Adipocyte (in vitro differentiated cells): Measurements from ENCODE around the gene HEXA.
"Not testable (repeated sequence)": the region's sequence is repeated elsewhere in the genome, so short reads cannot be mapped to it uniquely, and the experiment has no call there.

ENCODE experiments used
- DNase-seq: peaks from one replicate; pipeline ENCODE4 v3.0.0-alpha.2; 2015; ENCODE audit warnings: low read depth
- H3K27me3 ChIP-seq: replicated peaks from 2 replicates; pipeline ENCODE4 v1.7.0; 2013; ENCODE audit warnings: mild to moderate bottlenecking, low read length, moderate library complexity; ENCODE audit not compliant: control insufficient read depth, insufficient read depth
- H3K36me3 ChIP-seq: 2 replicates; pipeline ENCODE4 v1.7.0; 2013; ENCODE audit warnings: low read length, mild to moderate bottlenecking, moderate library complexity; ENCODE audit not compliant: control insufficient read depth, insufficient read depth, severe bottlenecking
- H3K4me1 ChIP-seq: 2 replicates; pipeline ENCODE4 v1.7.0; 2013; ENCODE audit warnings: mild to moderate bottlenecking, low read length, moderate library complexity; ENCODE audit not compliant: control insufficient read depth, insufficient read depth
- H3K4me3 ChIP-seq: 2 replicates; pipeline ENCODE4 v1.7.0; 2013; ENCODE audit warnings: mild to moderate bottlenecking, low read length, moderate library complexity
- H3K9ac ChIP-seq: 2 replicates; pipeline ENCODE4 v1.7.0; 2013; ENCODE audit warnings: mild to moderate bottlenecking, low read length, moderate library complexity
- H3K9me3 ChIP-seq: 2 replicates; pipeline ENCODE4 v1.7.0; 2013; ENCODE audit warnings: mild to moderate bottlenecking, low read length, moderate library complexity; ENCODE audit not compliant: control insufficient read depth

HEXA gene

DNA sequence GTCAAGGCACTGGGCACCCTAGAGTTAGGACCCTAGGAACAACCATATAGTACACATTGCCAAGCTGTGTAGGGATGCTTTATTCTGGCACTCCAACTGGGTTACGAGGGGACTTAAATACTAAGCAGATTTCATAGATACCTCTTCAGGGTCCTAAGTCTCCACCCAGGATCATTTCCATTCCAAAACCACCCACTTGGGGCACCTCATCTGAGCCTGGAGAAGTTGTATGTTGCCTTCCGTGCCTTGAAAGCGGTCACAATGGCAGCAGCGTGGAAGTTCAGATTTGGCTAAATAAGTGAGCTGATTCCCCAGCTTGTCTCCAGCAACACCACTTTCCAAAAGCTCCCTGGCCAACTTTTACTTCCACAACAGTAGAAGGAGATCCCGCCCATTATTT, 26.9 kb upstream of the HEXA start:
- H3K4me3 ChIP-seq, result no peak overlapping the region
- no peak for DNase-seq
- peaks cover 55% of the 10 kb centered on the region for H3K27me3 ChIP-seq
- no peaks in the 10 kb centered on the region for H3K9me3 ChIP-seq
- H3K9ac ChIP-seq, result no peak overlapping the region
- H3K4me1 ChIP-seq, result no peaks in the 10 kb centered on the region
- H3K36me3 ChIP-seq, result no peaks in the 10 kb centered on the region

GRCh38 chr15:72398648-72399047, 22.8 kb upstream of the HEXA start:
- DNase-seq, result no peak

DNA sequence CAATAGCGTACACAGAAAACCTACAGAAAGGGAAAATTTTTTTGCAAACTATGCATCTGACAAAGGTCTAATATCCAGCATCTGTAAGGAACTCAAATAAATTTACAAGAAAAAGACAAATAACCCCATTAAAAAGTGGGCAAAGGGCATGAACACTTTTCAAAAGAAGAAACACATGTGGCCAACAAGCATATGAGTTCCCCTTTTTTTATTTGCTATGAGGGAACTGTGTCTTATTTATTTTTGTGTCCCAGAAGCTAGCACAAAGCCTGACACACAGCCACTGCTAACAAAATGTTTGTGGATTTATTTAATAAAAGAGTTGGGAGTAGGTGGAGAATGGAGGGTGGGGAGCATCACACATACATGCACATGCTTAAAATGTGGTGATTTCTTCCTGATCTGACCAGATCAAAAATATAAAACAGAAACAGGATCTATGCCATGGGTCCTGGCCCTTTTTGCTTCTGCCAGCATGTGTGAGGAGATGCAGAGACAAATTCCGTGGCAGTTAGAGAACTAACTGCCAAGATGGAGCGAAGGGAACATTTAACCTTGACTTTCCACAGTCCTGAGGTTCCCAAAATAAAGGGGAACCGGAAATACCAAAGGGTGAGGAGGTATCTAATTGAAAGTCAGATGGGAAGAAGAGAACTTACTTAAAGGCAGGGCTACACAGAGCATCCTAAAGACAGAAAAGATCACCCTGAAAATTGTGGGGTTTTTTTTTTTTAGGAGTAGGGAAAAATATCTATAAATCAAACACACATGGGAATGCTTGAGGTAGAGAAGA, 22.2 kb upstream of the HEXA start, which contains the start of gene TMEM202:
TSS of gene TMEM202 (plus strand) at position 510 of the 793 bp plus-strand sequence. CDS start at position 532, 22 bp downstream.
- no peaks in the 10 kb centered on the region for H3K4me1 ChIP-seq
- no peak for DNase-seq
- no peaks in the 10 kb centered on the region for H3K9me3 ChIP-seq
- no peaks in the 10 kb centered on the region for H3K36me3 ChIP-seq
- H3K27me3 ChIP-seq, result peaks cover 25% of the 10 kb centered on the region
- H3K9ac ChIP-seq, result no peak within 1 kb of the TSS
- no peak within 1 kb of the TSS for H3K4me3 ChIP-seq

More at GRCh38 chr15:72398648-72399047, 22.8 kb upstream of the HEXA start:
- no peak overlapping the region for H3K4me3 ChIP-seq
- H3K9ac ChIP-seq, result no peak overlapping the region
- no peaks in the 10 kb centered on the region for H3K4me1 ChIP-seq
- peaks cover 27% of the 10 kb centered on the region for H3K27me3 ChIP-seq
- no peaks in the 10 kb centered on the region for H3K36me3 ChIP-seq
- H3K9me3 ChIP-seq, result no peaks in the 10 kb centered on the region

- H3K9ac ChIP-seq, H3K9me3 ChIP-seq, H3K4me1 ChIP-seq, DNase-seq, H3K36me3 ChIP-seq, H3K4me3 ChIP-seq: not testable (repeated sequence)
- peaks cover 20% of the 10 kb centered on the region for H3K27me3 ChIP-seq
Measured at GRCh38 chr15:72396331-72396730, 20.5 kb upstream of the HEXA start.

GRCh38 chr15:72389231-72389630, 13.4 kb upstream of the HEXA start:
- H3K4me1 ChIP-seq, result no peaks in the 10 kb centered on the region
- H3K4me3 ChIP-seq, result no peak overlapping the region
- peaks cover 24% of the 10 kb centered on the region for H3K27me3 ChIP-seq
- no peaks in the 10 kb centered on the region for H3K9me3 ChIP-seq
- no peak overlapping the region for H3K9ac ChIP-seq
- DNase-seq, result no peak
- H3K36me3 ChIP-seq, result no peaks in the 10 kb centered on the region

GRCh38 chr15:72387741-72388140, 11.9 kb upstream of the HEXA start:
- DNase-seq, result no peak
- Histone ChIP-seq H3K9me3 (no peaks in the 10 kb centered on the region), H3K36me3 (no peaks in the 10 kb centered on the region), H3K4me3 (no peak overlapping the region), H3K4me1 (no peaks in the 10 kb centered on the region), H3K27me3 (peaks cover 30% of the 10 kb centered on the region), H3K9ac (no peak overlapping the region)

- no peaks in the 10 kb centered on the region for H3K4me1 ChIP-seq
- H3K36me3 ChIP-seq, result no peaks in the 10 kb centered on the region
- H3K9me3 ChIP-seq, result no peaks in the 10 kb centered on the region
- DNase-seq, result no peak
- peaks cover 26% of the 10 kb centered on the region for H3K27me3 ChIP-seq
- no peak overlapping the region for H3K9ac ChIP-seq
- no peak overlapping the region for H3K4me3 ChIP-seq
Measured at GRCh38 chr15:72382146-72382545, 6.3 kb upstream of the HEXA start.

- H3K4me3 ChIP-seq, result no peak overlapping the region
- H3K9ac ChIP-seq, result no peak overlapping the region
- no peaks in the 10 kb centered on the region for H3K9me3 ChIP-seq
- H3K4me1 ChIP-seq, result peaks cover 7% of the 10 kb centered on the region
- H3K36me3 ChIP-seq, result no peaks in the 10 kb centered on the region
- DNase-seq, result no peak
- peaks cover 26% of the 10 kb centered on the region for H3K27me3 ChIP-seq
Measured at GRCh38 chr15:72380743-72381142, 4.9 kb upstream of the HEXA start.

GRCh38 chr15:72379856-72380430, 4.1 kb upstream of the HEXA start:
- Histone ChIP-seq H3K9me3 (no peaks in the 10 kb centered on the region), H3K4me1 (peaks cover 11% of the 10 kb centered on the region), H3K9ac (no peak overlapping the region), H3K4me3 (no peak overlapping the region), H3K27me3 (peaks cover 25% of the 10 kb centered on the region), H3K36me3 (no peaks in the 10 kb centered on the region)
- DNase-seq, result no peak

DNA sequence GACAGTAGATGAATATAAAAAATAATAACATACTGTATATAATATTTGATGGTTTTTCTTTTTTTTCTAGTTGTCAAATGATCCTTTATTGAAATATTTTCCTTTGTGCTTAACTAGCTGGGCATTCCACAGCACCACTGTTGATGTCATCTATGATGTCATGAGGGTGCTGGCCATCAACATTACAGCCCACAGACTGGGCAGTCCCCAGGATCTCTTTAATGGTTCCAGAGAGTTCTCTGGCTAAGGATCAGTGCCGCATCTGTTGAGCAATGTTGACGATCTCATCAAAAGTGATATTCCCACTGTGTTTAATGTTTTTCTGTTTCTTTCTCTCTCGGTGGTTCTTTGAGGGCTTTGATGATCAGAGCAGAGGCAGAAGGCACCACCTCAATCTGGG, 3.3 kb upstream of the HEXA start:
- DNase-seq, H3K9ac ChIP-seq, H3K9me3 ChIP-seq, H3K36me3 ChIP-seq, H3K4me3 ChIP-seq: not testable (repeated sequence)
- H3K27me3 ChIP-seq, result peaks cover 17% of the 10 kb centered on the region
- H3K4me1 ChIP-seq, result peaks cover 18% of the 10 kb centered on the region

DNA sequence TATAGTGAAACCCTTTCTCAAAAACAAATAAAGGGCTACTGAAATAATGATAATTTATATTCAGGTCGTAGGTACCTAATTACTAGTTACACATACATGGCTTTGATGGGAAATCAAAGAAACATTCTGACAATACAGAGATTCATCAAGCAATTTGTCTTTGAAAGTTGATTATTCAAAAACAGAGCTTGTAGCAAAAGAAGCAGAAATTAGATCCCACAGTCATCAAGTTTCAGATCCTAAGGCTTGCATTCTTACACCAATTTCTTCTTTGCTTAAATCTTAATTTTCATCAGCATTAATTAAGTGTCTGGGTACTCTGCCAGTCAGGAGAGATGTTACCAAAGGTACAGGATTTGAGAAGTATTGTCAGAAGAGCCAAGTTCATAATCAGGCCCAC, 1.5 kb upstream of the HEXA start:
- Histone ChIP-seq H3K9ac (no peak overlapping the region), H3K27me3 (peaks cover 9% of the 10 kb centered on the region), H3K9me3 (no peaks in the 10 kb centered on the region), H3K36me3 (no peaks in the 10 kb centered on the region), H3K4me3 (no peak overlapping the region), H3K4me1 (peaks cover 18% of the 10 kb centered on the region)
- no peak for DNase-seq
